Aorta (tissue), 5 donors: ENCODE data around the gene PDE4D. TPM values are rescaled to one million over a fixed set of nuclear protein-coding genes. Genes with fewer than 3 reads are reported as not detected.
A peak's percentile ranks its signal among the peaks of the same experiment; 100 is the strongest.

Experiments used
- ATAC-seq: fragments of 200-7000 bp; cut with Tn5 transposase; one replicate; pipeline ENCODE4 v1.9.1; 2022; ENCODE audit warnings: moderate library complexity; ENCODE audit not compliant: low FRiP score
- DNase-seq, 2 donors: peaks; one replicate each; pipeline ENCODE4 v3.0.0-alpha.2; 2020
- H3K27ac ChIP-seq, 2 donors: one replicate each; pipeline ENCODE4 v1.5.1; 2013; ENCODE audit warnings: low read length in 2 of 2, mild to moderate bottlenecking in 2 of 2, moderate library complexity in 2 of 2, control low read depth in 1 of 2, inconsistent platforms in 1 of 2, low read depth in 1 of 2
- H3K27me3 ChIP-seq, 2 donors: one replicate each; pipeline ENCODE4 v1.6.1; 2013; ENCODE audit warnings: control low read depth in 1 of 2, low read length in 1 of 2, mild to moderate bottlenecking in 1 of 2, moderate library complexity in 1 of 2; ENCODE audit not compliant: insufficient read depth in 2 of 2, control insufficient read depth in 1 of 2
- H3K36me3 ChIP-seq, 2 donors: one replicate each; pipeline ENCODE4 v1.6.1; 2013; ENCODE audit warnings: control low read depth in 1 of 2, low read length in 1 of 2, mild to moderate bottlenecking in 1 of 2; ENCODE audit not compliant: insufficient read depth in 2 of 2, control insufficient read depth in 1 of 2
- H3K4me1 ChIP-seq, 2 donors: one replicate each; pipeline ENCODE4 v1.6.1; 2013; ENCODE audit warnings: low read length in 2 of 2, control low read depth in 1 of 2, mild to moderate bottlenecking in 1 of 2, moderate library complexity in 1 of 2; ENCODE audit not compliant: insufficient read depth in 2 of 2, control insufficient read depth in 1 of 2
- H3K4me3 ChIP-seq, 2 donors: one replicate each; pipeline ENCODE4 v1.5.1; 2013; ENCODE audit warnings: low read length in 2 of 2, control low read depth in 1 of 2, mild to moderate bottlenecking in 1 of 2
- H3K9me3 ChIP-seq: one replicate; pipeline ENCODE4 v1.6.1; 2013; ENCODE audit warnings: mild to moderate bottlenecking, low read length; ENCODE audit not compliant: control insufficient read depth
- WGBS, 2 donors: extraction: QIAGEN DNeasy Blood & Tissue Kit; methylation state at CpG; one replicate each; pipeline ENCODE4 v1.1.7; 2013; 5-methylcytosine and 5-hydroxymethylcytosine counted together
- intact Hi-C, 2 donors: fragments of 100-400 bp; cut with DNase I; formaldehyde crosslinking; loops; one replicate each; pipeline versions ENCODE4 v1.14.2 to v1.15.0; 2022
- polyA plus RNA-seq, 2 donors: library from polyadenylated mRNA; stranded (reverse); fragments of 200-250 nt; gene quantifications; one replicate each; pipeline ENCODE4 v1.2.3, GENCODE V29; 2013
- total RNA-seq, 2 donors: library from RNA; stranded (reverse); fragmentation: NEBNext Ultra II Directional; extraction: Animal tissue kit (Norgen Biotek cat#: 25700); gene quantifications; one replicate each; pipeline ENCODE4 v1.2.1, GENCODE V29; 2021
- donor health status: healthy with polysubstance abuse.
- donor health status: Bipolar disorder and iron deficiency.
- donor health status: DM: no; HTN: no; CAD: no.
- donor health status: DM: no; HTN: no; CAD: no.
- donor health status: DM: yes; HTN: yes; CAD: no.

Gene PDE4D
- total and polyA plus RNA-seq, 4 donors, result 2.4 to 112 (median 33.3) TPM

DNA sequence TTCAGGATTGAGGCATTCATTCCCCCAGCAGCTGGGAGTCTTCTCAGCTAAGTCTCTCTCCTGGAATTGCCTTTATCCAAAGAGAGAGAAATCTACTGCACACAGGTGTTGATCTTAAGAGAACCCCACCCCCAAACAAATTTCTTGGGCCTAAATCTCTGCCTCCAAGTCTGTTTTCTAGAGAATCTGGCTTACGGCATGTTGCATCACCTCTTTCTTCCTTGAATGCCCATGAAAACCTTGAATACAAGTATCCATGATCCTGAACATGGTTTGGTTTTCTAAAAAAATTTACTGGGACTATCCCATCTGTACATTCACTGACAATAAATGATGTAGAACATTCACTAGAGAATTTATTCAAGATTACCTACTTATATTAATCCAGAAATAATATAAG is 401.6 kb downstream of the PDE4D start:
- Histone ChIP-seq H3K27ac (no peak overlapping the region), H3K27me3 (no peaks in the 10 kb centered on the region), H3K4me3 (no peak overlapping the region), H3K4me1 (peaks cover 0 to 4% of the 10 kb centered on the region in 2 donors), H3K9me3 (no peaks in the 10 kb centered on the region), H3K36me3 (no peaks in the 10 kb centered on the region)
- 94 to 97% methylated on average over 1 of the region's 1 CpG for WGBS, 2 donors
- DNase-seq (no peak), ATAC-seq (no peak)
- intact Hi-C loops, result no loop called here

DNA sequence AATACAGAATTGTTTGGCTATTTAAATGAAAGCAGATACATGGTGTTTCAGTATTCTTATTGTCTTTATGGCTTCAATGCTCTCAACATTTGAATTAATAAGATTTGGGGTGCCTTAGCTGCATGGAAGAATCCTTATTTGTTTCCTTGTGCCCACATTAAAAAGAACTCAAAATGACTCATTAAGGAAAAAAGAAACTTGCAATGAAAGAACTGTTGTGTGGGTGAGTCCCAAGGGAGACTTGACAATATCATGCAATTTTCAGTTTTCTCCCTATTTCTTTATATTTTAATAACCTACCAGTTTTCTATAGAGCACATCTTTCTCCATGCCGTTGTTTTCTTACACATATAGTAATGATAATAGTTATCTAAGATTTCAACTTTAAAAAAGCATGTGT is 404.0 kb downstream of the PDE4D start:
- Histone ChIP-seq H3K27ac (no peak overlapping the region), H3K36me3 (no peaks in the 10 kb centered on the region), H3K27me3 (no peaks in the 10 kb centered on the region), H3K4me3 (no peak overlapping the region), H3K9me3 (no peaks in the 10 kb centered on the region), H3K4me1 (peaks cover 0 to 4% of the 10 kb centered on the region in 2 donors)
- intact Hi-C loops, result no loop called here
- WGBS, 2 donors, result 89 to 91% methylated on average over 1 of the region's 1 CpG
- DNase-seq (no peak), ATAC-seq (no peak)

DNA sequence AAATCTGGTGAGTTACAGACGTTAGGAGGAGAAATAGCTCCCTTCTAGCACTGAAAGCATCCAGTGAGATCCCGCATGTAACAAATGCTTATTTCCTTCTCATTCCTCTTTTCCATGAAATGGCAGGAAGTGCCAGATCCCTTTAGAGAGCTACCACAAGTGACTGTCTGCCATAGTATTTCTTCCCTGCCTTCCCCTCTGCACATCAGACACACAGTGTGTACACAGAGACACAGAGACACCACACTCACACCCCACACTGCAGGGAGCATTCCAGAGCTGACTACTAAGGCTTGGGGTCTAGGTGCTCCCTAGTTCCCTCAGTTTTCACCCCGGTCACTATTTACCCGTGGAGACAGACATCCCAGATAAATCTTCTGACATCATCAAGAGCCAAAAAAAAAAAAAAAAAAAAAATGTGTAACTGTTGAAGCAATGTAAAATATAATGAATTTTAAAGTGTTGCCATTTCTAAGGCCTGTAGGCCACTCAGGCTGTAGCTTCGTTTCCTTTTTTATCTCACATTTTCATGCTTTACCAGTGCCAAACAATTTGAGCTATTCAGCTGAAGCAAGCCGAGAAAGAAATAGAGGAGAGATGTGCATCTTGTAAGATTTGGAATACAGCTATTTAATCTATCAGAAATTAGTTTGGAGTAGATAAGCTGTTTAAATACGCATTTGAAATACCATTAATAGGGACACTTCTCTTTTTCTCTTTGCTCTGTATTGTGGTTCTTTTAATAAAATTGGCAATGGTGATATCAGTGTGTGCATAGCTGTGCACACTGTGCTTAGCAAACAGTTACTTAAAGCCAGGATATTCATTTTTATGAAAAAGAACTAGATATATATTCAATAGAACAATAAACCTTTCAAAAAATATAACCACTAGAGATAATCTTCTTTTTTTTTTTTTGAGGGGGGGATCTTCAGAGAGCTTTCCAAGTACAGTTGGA is 405.5 kb downstream of the PDE4D start:
- ATAC-seq, result peak; percentile 33
- intact Hi-C loops, result no loop called here
- Histone ChIP-seq H3K4me3 (no peak overlapping the region), H3K27ac (no peak overlapping the region), H3K9me3 (no peaks in the 10 kb centered on the region), H3K27me3 (no peaks in the 10 kb centered on the region), H3K36me3 (no peaks in the 10 kb centered on the region), H3K4me1 (peaks cover 0 to 4% of the 10 kb centered on the region in 2 donors)
- no peak for DNase-seq
- whole genome bisulfite sequencing, 2 donors, result 43 to 46% methylated on average over 7 of the region's 7 CpGs

DNA sequence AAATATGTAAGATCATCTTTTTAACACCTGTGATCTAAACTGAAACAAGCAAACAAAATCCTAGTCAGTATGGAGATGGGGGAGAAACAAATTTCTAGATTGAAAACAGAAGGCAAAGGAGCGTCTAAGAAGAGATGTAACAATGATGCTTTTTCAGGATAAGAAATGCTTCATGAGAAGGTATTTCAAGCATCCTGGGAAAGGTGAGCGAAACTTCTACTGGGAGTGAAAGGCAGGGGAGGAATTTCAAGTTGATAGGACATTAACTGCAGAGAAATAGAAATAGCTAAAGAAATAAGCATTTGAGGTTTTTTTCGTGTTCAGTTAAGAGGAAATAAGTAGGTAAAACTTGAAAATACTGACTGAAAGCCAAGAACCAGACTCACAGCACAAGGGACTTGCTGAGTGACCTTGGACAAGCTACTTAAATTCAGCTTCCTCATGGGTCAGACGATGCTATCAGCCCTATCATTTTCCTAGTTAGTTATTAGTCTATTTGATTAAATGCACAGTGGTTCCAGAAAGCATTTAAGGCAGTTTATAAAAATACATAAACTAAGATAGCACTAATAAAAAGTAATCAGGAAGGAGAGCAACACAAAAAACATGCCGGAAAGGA is 406.3 kb downstream of the PDE4D start:
- intact Hi-C loops, result no loop called here
- Histone ChIP-seq H3K36me3 (no peaks in the 10 kb centered on the region), H3K27ac (no peak overlapping the region), H3K4me1 (peaks cover 0 to 4% of the 10 kb centered on the region in 2 donors), H3K9me3 (no peaks in the 10 kb centered on the region), H3K4me3 (no peak overlapping the region), H3K27me3 (no peaks in the 10 kb centered on the region)
- 88 to 89% methylated on average over 5 of the region's 5 CpGs for WGBS, 2 donors
- DNase-seq, result no peak
- ATAC-seq, result no peak

DNA sequence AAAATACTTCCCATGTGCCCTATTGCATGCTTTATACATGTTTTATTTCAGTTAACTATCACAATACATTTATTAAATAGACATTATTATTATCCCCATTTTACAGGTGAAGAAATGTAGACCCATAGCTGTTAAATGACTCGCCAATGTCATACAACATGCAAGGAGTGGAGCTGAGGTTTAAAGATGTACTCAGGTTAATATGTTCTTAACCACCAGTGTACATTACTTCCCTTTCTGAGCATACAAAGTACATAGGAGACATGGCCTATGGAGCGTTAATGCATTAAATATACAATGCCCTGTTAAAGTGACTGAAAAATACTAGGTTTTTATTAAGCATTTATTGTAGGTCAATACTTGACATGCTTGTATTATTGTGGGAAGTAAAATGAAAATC is 407.0 kb downstream of the PDE4D start:
- intact Hi-C loops, result no loop called here
- no peak for ATAC-seq
- DNase-seq, result no peak
- no peak overlapping the region for H3K27ac ChIP-seq
- no peaks in the 10 kb centered on the region for H3K36me3 ChIP-seq
- no peak overlapping the region for H3K4me3 ChIP-seq
- no peaks in the 10 kb centered on the region for H3K9me3 ChIP-seq
- 96 to 99% methylated on average over 2 of the region's 2 CpGs for WGBS, 2 donors
- peaks cover 0 to 4% of the 10 kb centered on the region in 2 donors for H3K4me1 ChIP-seq
- no peaks in the 10 kb centered on the region for H3K27me3 ChIP-seq

DNA sequence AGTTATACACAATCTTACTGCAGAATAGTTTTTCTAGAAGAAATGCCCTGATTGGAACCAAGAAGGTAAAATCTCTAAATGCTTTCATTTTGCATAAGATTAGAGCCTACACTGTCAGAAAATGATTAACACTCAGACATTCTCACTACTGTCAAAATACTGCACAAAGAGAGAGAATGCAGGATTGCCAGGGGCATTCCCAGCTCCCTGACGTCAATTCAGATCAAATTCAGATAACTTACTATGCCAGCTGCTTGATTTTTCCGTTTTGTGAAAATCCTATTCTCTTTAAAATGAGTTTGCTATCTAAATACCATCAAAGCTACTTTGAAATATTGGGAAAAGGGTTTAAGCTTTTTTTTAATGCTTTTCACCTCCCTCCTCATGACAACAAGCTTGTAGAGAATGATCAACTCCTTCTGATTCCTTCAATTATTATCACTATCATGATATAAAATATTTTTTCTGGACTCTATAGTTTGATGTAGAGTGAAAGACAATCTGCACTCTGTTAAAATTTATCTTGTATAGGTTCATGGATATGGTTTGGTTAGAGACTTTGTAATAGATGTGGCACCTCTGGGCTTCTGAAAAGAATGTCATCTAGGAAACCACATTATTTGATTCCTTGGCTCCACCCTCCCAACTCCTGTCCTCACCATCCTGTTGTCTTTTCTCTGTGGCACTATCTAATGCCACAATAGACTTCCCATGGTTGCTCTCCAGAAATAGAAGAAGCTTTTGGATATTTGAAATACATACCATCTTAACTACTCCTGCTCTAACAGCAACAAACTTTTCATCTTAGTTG is 407.7 kb downstream of the PDE4D start:
- H3K4me1 ChIP-seq, result peaks cover 0 to 4% of the 10 kb centered on the region in 2 donors
- no peaks in the 10 kb centered on the region for H3K27me3 ChIP-seq
- 46 to 59% methylated on average over 2 of the region's 2 CpGs for WGBS, 2 donors
- DNase-seq (no peak), ATAC-seq (no peak)
- intact Hi-C loops, result no loop called here
- no peak overlapping the region for H3K4me3 ChIP-seq
- no peak overlapping the region for H3K27ac ChIP-seq
- no peaks in the 10 kb centered on the region for H3K9me3 ChIP-seq
- H3K36me3 ChIP-seq, result no peaks in the 10 kb centered on the region

DNA sequence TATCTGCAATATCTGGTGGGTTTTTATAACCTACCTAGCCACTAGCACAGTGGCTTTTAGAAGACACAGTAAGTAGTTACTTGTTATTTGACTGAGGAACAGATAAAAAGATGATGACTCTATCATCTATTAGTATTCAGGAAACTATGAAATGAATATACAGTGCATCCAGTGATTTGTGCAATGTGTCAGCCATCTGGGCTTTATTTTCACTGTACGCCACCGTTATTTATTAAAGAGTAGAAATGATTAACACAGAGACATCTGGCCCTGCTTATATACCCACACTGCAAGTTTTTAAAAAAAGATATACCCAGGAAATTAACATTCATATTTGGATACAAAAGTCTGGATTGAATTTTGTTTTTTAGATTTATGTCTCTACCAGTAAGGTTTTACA is 408.4 kb downstream of the PDE4D start:
- H3K27me3 ChIP-seq, result no peaks in the 10 kb centered on the region
- no peak overlapping the region for H3K27ac ChIP-seq
- no peak for DNase-seq
- intact Hi-C loops, result no loop called here
- H3K4me3 ChIP-seq, result no peak overlapping the region
- no peaks in the 10 kb centered on the region for H3K9me3 ChIP-seq
- ATAC-seq, result no peak
- 74 to 81% methylated on average over 2 of the region's 2 CpGs for WGBS, 2 donors
- H3K4me1 ChIP-seq, result peaks cover 0 to 4% of the 10 kb centered on the region in 2 donors
- no peaks in the 10 kb centered on the region for H3K36me3 ChIP-seq

DNA sequence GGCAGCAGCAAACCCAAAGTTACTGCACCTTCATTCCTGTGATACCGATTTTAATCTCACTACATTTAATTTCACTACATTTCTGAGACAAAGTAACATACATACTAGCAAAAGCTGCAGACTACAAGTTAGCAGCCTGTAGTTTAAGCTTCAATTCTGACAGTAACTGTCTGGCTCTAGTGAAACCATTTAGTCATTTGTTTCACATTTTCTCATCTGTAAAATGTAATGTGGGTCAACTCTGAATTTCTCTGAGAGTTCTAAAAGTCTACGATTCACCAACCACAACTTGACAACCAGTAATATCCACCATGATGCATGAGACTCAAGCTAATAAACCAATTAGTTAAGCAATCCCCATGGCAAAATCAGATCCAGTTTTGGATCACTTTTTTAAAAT is 408.9 kb downstream of the PDE4D start:
- WGBS, 2 donors, result 86 to 87% methylated on average over 2 of the region's 2 CpGs
- peaks cover 0 to 4% of the 10 kb centered on the region in 2 donors for H3K4me1 ChIP-seq
- ATAC-seq, result no peak

More for the DNA sequence above, 408.9 kb downstream of the PDE4D start:
- H3K27me3 ChIP-seq, result no peaks in the 10 kb centered on the region
- no peak for DNase-seq
- H3K27ac ChIP-seq, result no peak overlapping the region
- intact Hi-C loops, result no loop called here
- H3K9me3 ChIP-seq, result no peaks in the 10 kb centered on the region
- H3K36me3 ChIP-seq, result no peaks in the 10 kb centered on the region
- H3K4me3 ChIP-seq, result no peak overlapping the region
